KMS-11 (cell line): ENCODE results near the gene INPP5A.

ENCODE experiments used
- H2AFZ ChIP-seq: fragments of 200-600 bp; sonication (generic); 2 replicates; pipeline ENCODE4 v1.6.1; 2016; ENCODE audit warnings: antibody characterized with exemption, mixed run types, low read depth
- H3K27ac ChIP-seq: fragments of 200-600 bp; sonication (generic); 2 replicates; pipeline ENCODE4 v1.6.1; 2016; ENCODE audit warnings: mild to moderate bottlenecking, mixed run types
- H3K27me3 ChIP-seq: fragments of 200-600 bp; sonication (generic); 2 replicates; pipeline ENCODE4 v1.6.1; 2017; ENCODE audit warnings: mild to moderate bottlenecking, low read depth, mixed run types, moderate library complexity; ENCODE audit not compliant: insufficient read depth
- H3K36me3 ChIP-seq: fragments of 200-600 bp; sonication (generic); 2 replicates; pipeline ENCODE4 v1.6.1; 2017; ENCODE audit warnings: mild to moderate bottlenecking, mixed run types; ENCODE audit not compliant: insufficient read depth
- H3K4me1 ChIP-seq: fragments of 200-600 bp; sonication (generic); 2 replicates; pipeline ENCODE4 v1.6.1; 2016; ENCODE audit warnings: mild to moderate bottlenecking, low read depth, mixed run types; ENCODE audit not compliant: poor library complexity, severe bottlenecking
- H3K4me2 ChIP-seq: fragments of 200-600 bp; sonication (generic); 2 replicates; pipeline ENCODE4 v1.7.0; 2016; ENCODE audit warnings: mild to moderate bottlenecking, mixed run types
- H3K4me3 ChIP-seq: fragments of 200-600 bp; sonication (generic); IDR thresholded peaks from 2 replicates; pipeline ENCODE4 v1.6.1; 2017; ENCODE audit warnings: low read depth, low read length, mixed read lengths; ENCODE audit not compliant: insufficient read depth
- H3K79me2 ChIP-seq: fragments of 200-600 bp; sonication (generic); 2 replicates; pipeline ENCODE4 v1.6.1; 2016; ENCODE audit warnings: low read depth, mixed run types; ENCODE audit not compliant: insufficient read depth
- H3K9ac ChIP-seq: fragments of 200-600 bp; sonication (generic); 2 replicates; pipeline ENCODE4 v1.6.1; 2016; ENCODE audit warnings: mild to moderate bottlenecking, mixed run types
- H4K20me1 ChIP-seq: fragments of 200-600 bp; sonication (generic); 2 replicates; pipeline ENCODE4 v1.6.1; 2016; ENCODE audit warnings: mild to moderate bottlenecking, mixed run types; ENCODE audit not compliant: insufficient read depth
- TF ChIP-seq, protein P1 (sequence below): fragments of 200-600 bp; sonication (generic); conservative IDR thresholded peaks from 2 replicates; pipeline ENCODE4 v1.6.1; 2017; ENCODE audit warnings: low read depth, mild to moderate bottlenecking, antibody characterized with exemption, low read length, moderate library complexity, mixed read lengths

The INPP5A gene

GRCh38 chr10:132606536-132607316 lies 69.1 kb downstream of the INPP5A start:
- H2AFZ ChIP-seq, result no peak overlapping the region
- H3K27ac ChIP-seq, result no peak overlapping the region
- H3K4me2 ChIP-seq, result no peak overlapping the region
- H3K79me2 ChIP-seq, result no peaks in the 10 kb centered on the region
- no peaks in the 10 kb centered on the region for H3K36me3 ChIP-seq
- no peak overlapping the region for H3K9ac ChIP-seq
- no peaks in the 10 kb centered on the region for H3K27me3 ChIP-seq
- H4K20me1 ChIP-seq, result no peaks in the 10 kb centered on the region
- no peaks in the 10 kb centered on the region for H3K4me1 ChIP-seq
- TF ChIP-seq, protein P1, sequence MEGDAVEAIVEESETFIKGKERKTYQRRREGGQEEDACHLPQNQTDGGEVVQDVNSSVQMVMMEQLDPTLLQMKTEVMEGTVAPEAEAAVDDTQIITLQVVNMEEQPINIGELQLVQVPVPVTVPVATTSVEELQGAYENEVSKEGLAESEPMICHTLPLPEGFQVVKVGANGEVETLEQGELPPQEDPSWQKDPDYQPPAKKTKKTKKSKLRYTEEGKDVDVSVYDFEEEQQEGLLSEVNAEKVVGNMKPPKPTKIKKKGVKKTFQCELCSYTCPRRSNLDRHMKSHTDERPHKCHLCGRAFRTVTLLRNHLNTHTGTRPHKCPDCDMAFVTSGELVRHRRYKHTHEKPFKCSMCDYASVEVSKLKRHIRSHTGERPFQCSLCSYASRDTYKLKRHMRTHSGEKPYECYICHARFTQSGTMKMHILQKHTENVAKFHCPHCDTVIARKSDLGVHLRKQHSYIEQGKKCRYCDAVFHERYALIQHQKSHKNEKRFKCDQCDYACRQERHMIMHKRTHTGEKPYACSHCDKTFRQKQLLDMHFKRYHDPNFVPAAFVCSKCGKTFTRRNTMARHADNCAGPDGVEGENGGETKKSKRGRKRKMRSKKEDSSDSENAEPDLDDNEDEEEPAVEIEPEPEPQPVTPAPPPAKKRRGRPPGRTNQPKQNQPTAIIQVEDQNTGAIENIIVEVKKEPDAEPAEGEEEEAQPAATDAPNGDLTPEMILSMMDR, result no peak
- H3K4me3 ChIP-seq, result no peak overlapping the region

GRCh38 chr10:132607491-132607890 lies 69.9 kb downstream of the INPP5A start:
- no peaks in the 10 kb centered on the region for H3K36me3 ChIP-seq
- H3K27me3 ChIP-seq, result no peaks in the 10 kb centered on the region
- H3K27ac ChIP-seq, result no peak overlapping the region
- no peak overlapping the region for H3K9ac ChIP-seq
- H3K4me3 ChIP-seq, result no peak overlapping the region
- H3K4me1 ChIP-seq, result no peaks in the 10 kb centered on the region
- no peak overlapping the region for H3K4me2 ChIP-seq
- TF ChIP-seq, protein P1, result no peak
- no peaks in the 10 kb centered on the region for H3K79me2 ChIP-seq
- H4K20me1 ChIP-seq, result no peaks in the 10 kb centered on the region
- no peak overlapping the region for H2AFZ ChIP-seq

DNA sequence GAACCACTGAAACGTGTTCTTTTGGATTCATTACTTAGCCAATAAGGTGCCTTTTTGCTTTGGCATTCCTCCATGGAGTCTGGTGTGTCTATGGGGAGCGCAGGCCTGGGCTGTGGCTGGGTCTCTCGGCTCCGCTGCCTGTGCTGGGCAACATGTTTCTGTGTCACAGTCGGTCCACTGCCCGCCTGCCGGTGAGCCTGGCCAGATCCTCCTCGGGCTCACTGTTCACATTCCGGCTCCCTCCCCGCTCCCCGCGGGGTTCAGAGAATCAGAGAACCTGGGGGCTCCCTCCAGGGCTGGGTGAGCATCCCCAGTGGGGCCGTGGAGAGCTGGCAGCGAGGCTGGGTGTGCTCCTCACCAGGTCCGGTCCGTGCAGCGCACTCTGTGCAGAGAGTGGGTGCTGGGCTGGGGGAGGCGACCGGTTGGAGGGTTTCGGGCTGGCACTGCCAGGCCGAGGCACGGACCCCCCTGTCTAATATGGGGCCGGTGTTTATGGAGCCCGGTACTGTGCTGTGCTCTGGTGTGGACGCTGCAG lies 70.4 kb downstream of the INPP5A start:
- H3K27me3 ChIP-seq, result no peaks in the 10 kb centered on the region
- no peaks in the 10 kb centered on the region for H4K20me1 ChIP-seq
- no peak overlapping the region for H3K9ac ChIP-seq
- TF ChIP-seq, protein P1, result no peak
- no peak overlapping the region for H3K4me3 ChIP-seq
- H3K27ac ChIP-seq, result no peak overlapping the region
- H3K79me2 ChIP-seq, result no peaks in the 10 kb centered on the region
- no peak overlapping the region for H3K4me2 ChIP-seq
- no peak overlapping the region for H2AFZ ChIP-seq
- no peaks in the 10 kb centered on the region for H3K36me3 ChIP-seq
- H3K4me1 ChIP-seq, result no peaks in the 10 kb centered on the region

GRCh38 chr10:132608511-132609195 lies 71.1 kb downstream of the INPP5A start:
- H3K9ac ChIP-seq, result no peak overlapping the region
- no peak overlapping the region for H2AFZ ChIP-seq
- TF ChIP-seq, protein P1, result no peak
- H3K4me1 ChIP-seq, result no peaks in the 10 kb centered on the region
- H3K36me3 ChIP-seq, result no peaks in the 10 kb centered on the region
- H3K79me2 ChIP-seq, result no peaks in the 10 kb centered on the region
- no peak overlapping the region for H3K27ac ChIP-seq
- no peaks in the 10 kb centered on the region for H3K27me3 ChIP-seq
- H3K4me3 ChIP-seq, result no peak overlapping the region
- no peaks in the 10 kb centered on the region for H4K20me1 ChIP-seq
- H3K4me2 ChIP-seq, result no peak overlapping the region
